GM12891 (cell line): ENCODE data around the gene ELP1.

Experiments used
- POLR2A ChIP-seq: IDR thresholded peaks from 2 replicates; pipeline ENCODE4 v1.6.1; 2011; ENCODE audit warnings: low read depth, low read length, control low read depth
- POLR2AphosphoS5 ChIP-seq: IDR thresholded peaks from 2 replicates; pipeline ENCODE4 v1.6.1; 2011; ENCODE audit warnings: low read depth, low read length, control low read depth
- TAF1 ChIP-seq: IDR thresholded peaks from 2 replicates; pipeline ENCODE4 v1.6.1; 2011; ENCODE audit warnings: low read depth, low read length, control low read depth

DNA sequence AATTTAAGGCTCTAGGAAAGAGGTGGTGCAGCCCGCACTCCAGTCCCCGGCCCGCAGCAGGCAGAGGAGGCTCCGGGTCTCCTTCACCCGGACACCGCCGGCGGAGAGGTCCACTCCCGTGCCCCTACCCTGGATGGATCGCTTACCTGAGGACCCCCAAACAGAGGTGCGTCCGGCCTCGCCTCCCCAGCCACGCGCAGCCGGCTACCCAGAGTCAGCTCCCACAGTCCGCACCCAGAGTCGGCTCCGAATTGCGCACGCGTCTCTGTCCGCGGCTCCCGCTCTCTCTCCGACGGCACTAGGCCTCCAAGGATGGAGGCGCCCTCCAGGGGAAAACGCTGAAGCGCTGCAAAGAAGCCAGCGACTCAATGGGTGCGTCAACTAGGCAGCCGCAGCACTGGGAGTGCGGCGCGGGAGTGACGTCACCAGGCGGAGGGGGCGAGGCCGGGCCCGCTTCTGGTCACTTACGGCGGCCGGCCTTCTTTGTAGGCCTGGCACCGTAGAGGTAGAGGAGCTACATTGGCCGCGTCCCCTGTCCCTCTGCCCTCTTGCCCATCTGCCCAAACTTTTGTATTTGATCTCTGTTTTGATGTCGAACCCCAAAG lies at the start of gene ELP1:
- TF ChIP-seq POLR2A (peak; percentile 58), TAF1 (peak; percentile 62; the same call in 1 of the 2 replicates), POLR2AphosphoS5 (peak; percentile 53; the same call in 1 of the 2 replicates)
